AG10803 (cell line): ENCODE data around the gene RNF32.

Experiments used
- DNase-seq: peaks from one replicate; pipeline ENCODE4 v3.0.0; 2010; ENCODE audit warnings: low read depth
- H3K4me3 ChIP-seq: 2 replicates; pipeline ENCODE4 v1.5.1; 2011; ENCODE audit warnings: mild to moderate bottlenecking, low read length, control low read depth
- TF ChIP-seq, protein P1 (sequence below): conservative IDR thresholded peaks from 2 replicates; pipeline ENCODE4 v1.5.1; 2011; ENCODE audit warnings: mild to moderate bottlenecking, low read length, control low read depth, inconsistent platforms

RNF32 gene

GRCh38 chr7:156667110-156667426, 26.5 kb downstream of the RNF32 start:
- H3K4me3 ChIP-seq: no peak overlapping the region
- no peak for DNase-seq
- TF ChIP-seq, protein P1, sequence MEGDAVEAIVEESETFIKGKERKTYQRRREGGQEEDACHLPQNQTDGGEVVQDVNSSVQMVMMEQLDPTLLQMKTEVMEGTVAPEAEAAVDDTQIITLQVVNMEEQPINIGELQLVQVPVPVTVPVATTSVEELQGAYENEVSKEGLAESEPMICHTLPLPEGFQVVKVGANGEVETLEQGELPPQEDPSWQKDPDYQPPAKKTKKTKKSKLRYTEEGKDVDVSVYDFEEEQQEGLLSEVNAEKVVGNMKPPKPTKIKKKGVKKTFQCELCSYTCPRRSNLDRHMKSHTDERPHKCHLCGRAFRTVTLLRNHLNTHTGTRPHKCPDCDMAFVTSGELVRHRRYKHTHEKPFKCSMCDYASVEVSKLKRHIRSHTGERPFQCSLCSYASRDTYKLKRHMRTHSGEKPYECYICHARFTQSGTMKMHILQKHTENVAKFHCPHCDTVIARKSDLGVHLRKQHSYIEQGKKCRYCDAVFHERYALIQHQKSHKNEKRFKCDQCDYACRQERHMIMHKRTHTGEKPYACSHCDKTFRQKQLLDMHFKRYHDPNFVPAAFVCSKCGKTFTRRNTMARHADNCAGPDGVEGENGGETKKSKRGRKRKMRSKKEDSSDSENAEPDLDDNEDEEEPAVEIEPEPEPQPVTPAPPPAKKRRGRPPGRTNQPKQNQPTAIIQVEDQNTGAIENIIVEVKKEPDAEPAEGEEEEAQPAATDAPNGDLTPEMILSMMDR: no peak

GRCh38 chr7:156668130-156668741, 27.7 kb downstream of the RNF32 start:
- H3K4me3 ChIP-seq: no peak overlapping the region
- no peak for DNase-seq
- TF ChIP-seq, protein P1: no peak

DNA sequence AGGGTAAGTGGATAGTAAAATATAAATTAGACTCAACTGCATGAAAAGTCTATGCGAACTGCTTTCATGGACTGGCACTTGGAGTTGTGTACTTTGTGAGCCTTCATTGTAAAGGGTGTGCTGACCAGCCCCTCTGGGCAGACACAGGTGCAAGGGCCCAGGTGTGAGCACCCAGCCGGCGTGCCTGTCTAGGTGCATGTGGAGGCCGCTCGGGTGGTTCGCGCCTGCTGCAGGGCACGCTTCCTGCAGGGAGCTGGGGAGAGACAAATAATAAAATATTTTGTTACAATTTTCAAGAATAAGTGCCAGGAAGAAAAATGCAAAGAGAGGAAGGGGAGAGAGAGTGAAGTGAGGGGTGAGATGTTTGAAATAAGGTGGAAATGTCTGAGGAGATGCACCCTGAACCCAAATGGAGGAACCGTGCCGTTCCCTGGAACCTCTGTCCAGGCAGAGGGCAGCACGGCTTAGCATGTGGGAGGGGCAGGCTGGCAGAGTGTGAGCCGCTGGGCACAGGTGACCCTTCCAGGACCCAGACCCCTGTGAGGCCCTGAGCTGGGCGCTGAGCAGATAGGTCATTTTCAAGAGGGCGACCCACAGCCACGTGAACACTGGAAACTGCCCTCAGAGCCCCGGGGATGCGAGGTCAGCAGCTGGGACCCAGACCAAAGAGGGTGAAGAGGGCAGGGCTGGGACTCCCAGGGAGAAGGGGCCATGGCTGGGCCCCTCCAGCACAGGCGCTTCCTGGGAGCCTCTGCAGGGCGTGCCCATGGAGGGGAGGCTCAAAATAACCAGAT, 28.7 kb downstream of the RNF32 start:
- TF ChIP-seq, protein P1: no peak
- H3K4me3 ChIP-seq: no peak overlapping the region
- no peak for DNase-seq

- no peak overlapping the region for H3K4me3 ChIP-seq
- TF ChIP-seq, protein P1: no peak
- no peak for DNase-seq
These were observed 32.9 kb downstream of the RNF32 start for GRCh38 chr7:156673454-156673853.

DNA sequence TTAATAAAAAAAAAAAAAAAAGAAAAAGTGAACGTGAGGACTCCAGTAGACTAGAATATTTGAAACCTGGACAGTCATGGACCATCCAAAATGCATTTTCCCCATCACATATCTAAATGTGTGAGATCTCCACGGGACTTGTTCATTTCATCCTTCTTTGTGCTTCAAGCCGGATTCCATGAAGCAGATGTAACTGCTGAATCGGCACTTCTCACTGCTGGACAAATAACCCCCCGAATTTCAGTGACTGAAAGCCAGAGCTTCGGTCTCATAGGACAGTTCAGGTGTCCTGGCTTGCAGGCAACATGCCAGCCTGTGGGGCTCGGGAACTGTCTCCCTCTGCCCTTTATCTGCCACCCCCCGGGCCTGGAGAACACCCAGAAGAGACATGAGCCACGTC, 33.3 kb downstream of the RNF32 start:
- no peak overlapping the region for H3K4me3 ChIP-seq
- TF ChIP-seq, protein P1: no peak
- no peak for DNase-seq

DNA sequence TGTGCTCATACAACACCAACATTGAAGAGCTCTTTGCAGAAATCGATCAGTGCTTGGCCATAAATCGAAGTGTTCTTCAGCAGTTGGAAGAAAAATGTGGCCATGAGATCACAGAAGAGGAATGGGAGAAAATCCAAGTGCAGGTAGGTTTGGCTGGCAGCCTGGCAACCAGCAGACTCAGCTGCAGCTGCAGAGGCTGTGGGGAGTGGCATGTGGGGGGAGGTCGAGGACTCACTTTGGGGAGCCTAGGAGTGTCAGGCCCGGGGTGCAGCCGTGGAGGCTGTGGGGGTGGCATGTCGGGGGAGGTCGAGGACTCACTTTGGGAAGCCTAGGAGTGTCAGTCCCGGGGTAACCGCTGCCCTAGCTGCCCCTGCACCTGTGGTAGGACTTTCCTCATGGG, 35.1 kb downstream of the RNF32 start:
- TF ChIP-seq, protein P1: no peak
- no peak for DNase-seq
- no peak overlapping the region for H3K4me3 ChIP-seq

DNA sequence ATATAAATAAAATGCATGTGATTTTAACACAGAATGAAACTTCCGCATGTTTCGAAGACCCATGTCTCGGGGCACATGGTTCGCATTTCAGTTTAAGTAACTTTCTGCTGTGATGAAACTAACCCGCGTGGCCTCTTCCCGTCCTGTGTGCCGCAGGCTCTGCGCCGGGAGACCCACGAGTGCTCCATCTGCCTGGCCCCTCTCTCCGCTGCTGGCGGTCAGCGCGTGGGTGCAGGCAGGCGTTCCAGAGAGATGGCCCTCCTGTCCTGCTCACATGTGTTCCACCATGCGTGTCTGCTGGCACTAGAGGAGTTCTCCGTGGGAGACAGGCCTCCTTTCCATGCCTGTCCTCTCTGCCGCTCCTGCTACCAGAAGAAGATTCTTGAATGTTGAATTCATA, 35.7 kb downstream of the RNF32 start:
- no peak overlapping the region for H3K4me3 ChIP-seq
- TF ChIP-seq, protein P1: no peak
- DNase-seq: no peak
